ENCODE data around the gene IFI27.

Gene IFI27

GRCh38 chr14:94124582-94125377, 14.2 kb downstream of the IFI27 start:
- no peak for DNase-seq (ENCODE audit: low read depth in 2 of 2)

- DNase-seq (ENCODE audit: low read depth in 2 of 2), result no peak
These were observed 15.3 kb downstream of the IFI27 start for GRCh38 chr14:94125659-94126418.

GRCh38 chr14:94126419-94126677, 15.8 kb downstream of the IFI27 start:
- DNase-seq (ENCODE audit: low read depth in 2 of 2), result no peak

GRCh38 chr14:94126800-94127199, 16.3 kb downstream of the IFI27 start:
- no peak for DNase-seq (ENCODE audit: low read depth in 2 of 2)

GRCh38 chr14:94127330-94127729, 16.8 kb downstream of the IFI27 start:
- no peak for DNase-seq (ENCODE audit: low read depth in 2 of 2)

- no peak for DNase-seq (ENCODE audit: low read depth in 2 of 2)
These were observed 17.8 kb downstream of the IFI27 start for GRCh38 chr14:94128216-94128839.

- peak; percentile 56 to 64 for DNase-seq (ENCODE audit: low read depth in 2 of 2)
These were observed 18.7 kb downstream of the IFI27 start, which contains the start of gene IFI27L2 for GRCh38 chr14:94129111-94129757. Gene IFI27L2, minus strand, starts transcription at chr14:94129604. Its CDS starts 40 bp downstream, at chr14:94129564.

GRCh38 chr14:94129758-94130414, 19.4 kb downstream of the IFI27 start:
- peak in 1 of 2 donors; percentile 13 for DNase-seq (ENCODE audit: low read depth in 2 of 2)

GRCh38 chr14:94132285-94132887, 21.9 kb downstream of the IFI27 start:
- DNase-seq (ENCODE audit: low read depth in 2 of 2), result peak in 1 of 2 donors; percentile 21

- no peak for DNase-seq (ENCODE audit: low read depth in 2 of 2)
These were observed 24.9 kb downstream of the IFI27 start for GRCh38 chr14:94135476-94135875.

GRCh38 chr14:94136575-94137331, 26.2 kb downstream of the IFI27 start:
- DNase-seq (ENCODE audit: low read depth in 2 of 2), result peak; percentile 60 to 81

GRCh38 chr14:94138251-94138650, 27.7 kb downstream of the IFI27 start:
- no peak for DNase-seq (ENCODE audit: low read depth in 2 of 2)

GRCh38 chr14:94139006-94139405, 28.5 kb downstream of the IFI27 start:
- DNase-seq (ENCODE audit: low read depth in 2 of 2), result no peak

- DNase-seq (ENCODE audit: low read depth in 2 of 2), result no peak
These were observed 28.9 kb downstream of the IFI27 start for GRCh38 chr14:94139421-94139820.

GRCh38 chr14:94142247-94142646, 31.7 kb downstream of the IFI27 start:
- no peak for DNase-seq (ENCODE audit: low read depth in 2 of 2)

- no peak for DNase-seq (ENCODE audit: low read depth in 2 of 2)
These were observed 32.3 kb downstream of the IFI27 start for GRCh38 chr14:94142836-94143235.

- DNase-seq (ENCODE audit: low read depth in 2 of 2), result no peak
These were observed 32.7 kb downstream of the IFI27 start for GRCh38 chr14:94143239-94143638.

GRCh38 chr14:94143711-94144110, 33.2 kb downstream of the IFI27 start:
- no peak for DNase-seq (ENCODE audit: low read depth in 2 of 2)

GRCh38 chr14:94144765-94145164, 34.2 kb downstream of the IFI27 start:
- no peak for DNase-seq (ENCODE audit: low read depth in 2 of 2)

GRCh38 chr14:94145902-94146527, 35.5 kb downstream of the IFI27 start:
- no peak for DNase-seq (ENCODE audit: low read depth in 2 of 2)
